Raji (cell line): Measurements from ENCODE around the gene SESN2.

ENCODE experiments used
- POLR2A ChIP-seq: IDR thresholded peaks from 2 replicates; pipeline ENCODE4 v1.6.1; 2011; ENCODE audit warnings: low read depth, low read length, control low read depth; ENCODE audit not compliant: insufficient read depth

The SESN2 gene

GRCh38 chr1:28328228-28328648 is 68.9 kb downstream of the SESN2 start:
- no peak for TF ChIP-seq POLR2A

GRCh38 chr1:28329395-28330153 is 70.3 kb downstream of the SESN2 start:
- no peak for TF ChIP-seq POLR2A
